Kidney tubule cell (primary cell): Measurements from ENCODE around the gene IFI27L1.
"Not testable (repeated sequence)": the region's sequence is repeated elsewhere in the genome, so short reads cannot be mapped to it uniquely, and the experiment has no call there.

Experiments used
- DNase-seq: peaks from one replicate; pipeline ENCODE4 v3.0.0-alpha.2; 2018; ENCODE audit warnings: low spot score

IFI27L1 gene

DNA sequence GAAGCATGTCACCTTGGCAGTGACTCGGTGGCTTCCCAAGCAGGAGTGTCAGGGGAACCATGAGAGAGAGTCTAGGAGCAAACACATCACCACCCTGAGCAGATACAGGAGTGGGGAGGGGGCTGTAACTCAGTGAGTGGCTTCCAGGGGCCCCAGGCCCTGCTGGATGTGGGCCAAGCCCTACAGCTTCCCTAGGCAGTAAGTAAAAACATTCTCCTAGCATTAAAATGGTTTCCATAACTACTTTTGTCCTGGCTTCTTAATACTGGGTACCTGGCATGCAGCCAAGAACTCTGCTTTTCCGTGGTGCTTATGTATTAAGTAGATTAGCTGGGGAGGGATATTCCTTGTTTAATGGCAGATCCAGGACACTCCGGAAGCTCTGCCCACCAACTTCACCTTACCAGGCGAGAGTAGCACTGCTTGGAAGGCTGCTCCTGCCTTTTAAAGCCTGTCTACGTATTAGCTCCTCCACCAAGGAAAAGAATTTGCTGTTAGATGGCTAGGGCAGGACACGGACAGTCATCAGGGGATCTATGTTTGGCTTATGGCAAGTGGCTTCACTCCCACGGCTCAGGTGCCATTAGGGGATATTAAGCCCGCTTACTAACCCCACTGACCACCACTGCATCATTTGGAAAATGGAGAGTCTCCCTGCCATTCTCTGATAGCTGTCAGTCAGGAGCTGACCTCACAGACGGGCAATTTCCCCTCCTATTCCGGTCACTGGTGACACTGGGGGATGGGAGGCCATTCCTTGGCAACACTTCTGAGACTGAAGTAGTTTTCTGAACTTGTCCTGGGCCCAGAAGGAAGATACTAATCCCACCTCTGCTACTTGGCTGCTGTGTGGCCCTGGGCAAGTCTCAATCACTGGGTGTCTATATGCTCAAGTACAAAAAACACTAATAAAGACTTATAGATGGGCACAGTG lies 32.2 kb upstream of the IFI27L1 start:
- no peak for DNase-seq

DNA sequence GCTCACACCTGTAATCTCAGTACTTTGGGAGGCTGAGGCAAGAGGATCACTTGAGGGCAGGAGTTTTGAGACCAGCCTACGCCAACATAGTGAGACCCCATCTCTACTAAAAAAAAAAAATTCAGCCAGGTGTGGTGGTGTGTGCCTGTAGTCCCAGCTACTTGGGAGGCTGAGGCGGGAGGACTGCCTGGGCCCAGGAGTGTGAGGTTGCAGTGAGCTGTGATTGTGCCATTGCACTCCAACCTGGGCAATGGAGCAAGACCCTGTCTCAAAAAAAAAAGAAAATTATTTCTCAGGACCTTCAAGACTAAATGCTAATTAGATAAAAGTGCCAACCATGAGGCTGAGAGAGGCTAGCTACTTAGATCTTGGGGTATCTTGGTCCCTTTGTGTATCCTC lies 31.5 kb upstream of the IFI27L1 start:
- DNase-seq: no peak

DNA sequence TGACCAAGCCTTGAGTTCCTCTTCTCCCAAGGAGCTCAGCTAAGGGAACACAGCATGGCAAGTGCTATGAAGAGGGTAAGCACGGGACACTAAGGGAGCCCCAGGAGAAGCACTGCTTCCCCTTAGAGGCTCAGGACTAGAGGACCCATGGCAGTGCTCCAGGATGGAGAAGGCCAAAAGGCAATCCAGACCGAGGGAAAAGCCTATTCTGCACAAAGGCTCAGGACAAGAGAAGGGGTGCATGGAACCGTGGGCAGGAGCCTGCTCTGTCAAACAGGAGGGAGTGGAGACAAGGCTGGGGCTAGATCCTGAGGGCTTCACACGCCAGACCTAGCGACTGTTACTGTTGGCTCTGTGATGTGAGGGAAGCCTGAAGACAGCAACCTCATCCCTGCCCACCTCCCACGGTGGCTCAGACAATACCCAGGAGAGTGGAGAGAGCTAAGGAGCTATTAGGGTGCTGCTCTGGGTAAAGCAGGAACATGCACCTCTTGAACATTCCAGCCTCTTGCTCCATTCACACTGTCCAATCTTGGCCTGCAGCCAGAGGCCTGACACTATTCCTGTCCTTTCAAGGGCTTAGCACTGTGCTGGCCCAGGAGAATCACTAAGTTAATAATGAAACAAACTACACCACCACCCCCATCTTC lies 30.8 kb upstream of the IFI27L1 start:
- DNase-seq: peak; percentile 76

GRCh38 chr14:94051115-94051514 lies 30.0 kb upstream of the IFI27L1 start:
- DNase-seq: peak; percentile 44

- no peak for DNase-seq
Measured at GRCh38 chr14:94051779-94052178, 29.3 kb upstream of the IFI27L1 start.

- DNase-seq: no peak
Measured at GRCh38 chr14:94052199-94052598, 28.9 kb upstream of the IFI27L1 start.

- no peak for DNase-seq
Measured at GRCh38 chr14:94052662-94053061, 28.4 kb upstream of the IFI27L1 start.

GRCh38 chr14:94054401-94054800 lies 26.7 kb upstream of the IFI27L1 start:
- DNase-seq: no peak

DNA sequence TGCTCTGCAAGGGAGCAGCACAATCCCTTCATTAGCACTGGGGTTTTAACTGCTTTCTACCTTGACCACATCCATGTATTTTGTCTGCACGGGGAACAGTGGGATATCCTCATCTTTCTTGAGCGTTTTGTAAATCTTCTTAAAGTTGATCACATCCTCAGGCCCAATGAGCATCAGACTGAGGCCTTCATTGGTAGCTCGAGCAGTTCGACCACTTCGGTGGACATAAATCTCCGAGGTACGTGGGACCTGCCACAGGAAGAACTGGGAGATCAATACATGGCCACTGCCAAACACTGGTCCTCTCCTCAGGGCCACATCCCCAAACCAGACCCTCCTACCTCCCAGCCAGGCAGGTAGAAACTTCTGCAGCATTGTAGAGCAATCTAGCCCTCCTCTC lies 26.2 kb upstream of the IFI27L1 start:
- no peak for DNase-seq

- no peak for DNase-seq
Measured at GRCh38 chr14:94056579-94057308, 24.4 kb upstream of the IFI27L1 start.

GRCh38 chr14:94058128-94058673 lies 22.9 kb upstream of the IFI27L1 start:
- no peak for DNase-seq

- no peak for DNase-seq
Measured at GRCh38 chr14:94058674-94059138, 22.4 kb upstream of the IFI27L1 start.

- no peak for DNase-seq
Measured at GRCh38 chr14:94059998-94060397, 21.1 kb upstream of the IFI27L1 start.

DNA sequence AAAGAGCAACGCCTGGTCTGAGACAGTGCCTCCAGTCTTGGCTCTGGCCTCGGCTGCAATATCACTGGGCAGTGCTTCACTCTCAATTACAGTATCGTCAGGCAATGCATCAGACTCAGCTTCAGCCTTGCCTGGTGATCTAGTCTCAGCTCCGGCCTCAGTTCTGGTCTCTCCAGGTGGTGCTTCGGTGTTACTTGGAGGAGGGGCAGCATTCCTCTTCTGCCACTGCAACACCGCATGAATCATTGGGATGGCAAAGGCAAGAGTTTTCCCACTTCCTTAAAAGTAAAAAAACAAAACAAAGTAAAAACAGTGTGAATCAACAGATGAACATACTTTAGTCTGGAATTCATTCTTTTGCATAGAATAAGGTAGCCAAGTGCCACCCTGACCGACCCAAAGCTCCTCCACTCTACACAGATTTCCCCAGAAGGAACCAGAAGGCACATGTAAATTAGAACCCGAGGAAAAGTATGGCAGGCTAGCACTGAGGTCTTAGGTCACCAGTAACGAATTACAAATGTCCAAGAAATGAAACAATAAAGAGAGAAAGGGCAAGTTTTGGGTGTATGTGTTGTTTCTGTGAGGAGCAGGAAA lies 18.7 kb upstream of the IFI27L1 start:
- DNase-seq: peak; percentile 91

DNA sequence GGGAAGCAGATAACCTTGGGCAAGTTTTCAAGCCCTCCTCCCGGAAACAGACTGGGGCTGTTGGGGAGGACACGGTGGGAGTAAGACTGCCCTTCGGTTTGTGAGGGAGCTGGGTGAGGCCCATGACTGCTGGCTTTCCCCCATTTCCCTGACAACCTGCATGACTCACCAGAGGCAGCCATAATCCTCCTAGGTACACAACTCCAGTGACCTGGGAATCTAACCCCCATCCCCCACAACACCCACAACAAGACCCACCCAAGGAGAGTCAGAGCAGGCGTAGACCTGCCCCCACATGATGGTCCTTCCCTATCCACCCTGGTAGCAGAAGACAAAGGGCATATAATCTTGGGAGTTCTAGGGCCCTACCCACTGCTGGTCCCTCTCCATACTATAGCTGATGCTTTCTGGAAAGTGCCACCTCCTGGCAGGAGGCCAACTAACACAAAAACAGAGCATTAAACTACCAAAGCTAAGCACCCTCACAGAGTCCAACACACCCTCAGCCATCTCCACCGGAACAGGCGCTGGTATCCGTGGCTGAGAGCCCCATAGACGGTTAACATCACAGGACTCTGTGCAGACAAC lies 14.9 kb upstream of the IFI27L1 start:
- peak; percentile 45 for DNase-seq

GRCh38 chr14:94072076-94072475 lies 9.0 kb upstream of the IFI27L1 start:
- DNase-seq: not testable (repeated sequence)

- no peak for DNase-seq
Measured at GRCh38 chr14:94074534-94074933, 6.6 kb upstream of the IFI27L1 start.

GRCh38 chr14:94075008-94075407 lies 6.1 kb upstream of the IFI27L1 start:
- no peak for DNase-seq

DNA sequence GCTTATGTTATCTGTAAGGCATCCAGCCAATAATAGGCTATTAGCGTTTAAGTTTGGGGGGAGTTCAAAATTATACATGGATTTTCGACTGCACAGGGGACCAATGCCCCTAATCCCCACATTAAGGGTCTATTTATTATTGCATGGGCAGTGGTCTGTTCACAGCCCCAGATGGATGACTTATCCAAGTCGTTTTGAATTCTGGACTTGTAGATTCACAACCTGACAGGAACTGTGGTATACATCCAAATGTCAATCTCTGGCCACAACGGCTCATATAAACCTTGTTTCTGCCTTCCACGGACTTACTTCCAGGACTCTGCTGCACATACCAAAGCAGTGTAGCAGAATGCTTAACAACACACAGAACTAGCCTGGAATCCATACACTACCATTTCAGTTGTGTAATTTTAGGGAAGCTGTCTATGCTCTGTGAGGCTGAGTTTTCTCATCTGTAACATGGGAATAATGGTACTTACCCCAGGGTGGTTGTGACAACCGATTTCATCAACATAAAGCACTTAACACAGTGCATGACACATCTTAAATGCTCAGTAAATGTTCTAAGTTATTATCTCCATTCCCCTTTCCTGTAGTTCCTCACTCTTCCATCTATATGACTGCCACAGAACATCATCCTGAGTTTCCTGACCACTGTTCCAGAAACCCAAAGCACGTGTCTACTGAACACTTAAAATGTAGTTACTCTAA lies 3.8 kb upstream of the IFI27L1 start:
- no peak for DNase-seq

DNA sequence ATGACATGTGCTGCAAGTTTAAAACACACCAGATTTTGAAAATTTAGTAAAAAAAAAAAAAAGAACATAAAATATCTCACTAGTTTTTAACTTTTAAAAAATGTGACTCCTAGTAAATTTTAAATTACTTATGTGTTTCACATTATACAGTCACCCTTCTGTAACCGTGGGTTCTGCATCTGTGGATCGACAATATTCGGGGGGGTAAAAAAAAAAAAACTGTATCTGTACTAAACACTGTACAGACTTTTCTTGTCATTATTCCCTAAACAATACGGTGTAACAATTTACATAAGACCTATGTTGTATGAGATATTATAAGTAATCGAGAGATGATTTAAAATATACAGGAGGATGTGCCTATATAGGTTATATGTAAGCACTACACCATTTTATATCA lies 3.3 kb upstream of the IFI27L1 start:
- no peak for DNase-seq
